HG02642 (cell line): Measurements from ENCODE around the gene OR2A7.
"Not testable (repeated sequence)": the region's sequence is repeated elsewhere in the genome, so short reads cannot be mapped to it uniquely, and the experiment has no call there.

Source experiments
- ATAC-seq: cut with Tn5 transposase; IDR thresholded peaks from one replicate; pipeline ENCODE4 v1.9.1; 2021; ENCODE audit warnings: mild to moderate bottlenecking; ENCODE audit not compliant: unreplicated experiment, poor library complexity

Gene OR2A7, protein sequence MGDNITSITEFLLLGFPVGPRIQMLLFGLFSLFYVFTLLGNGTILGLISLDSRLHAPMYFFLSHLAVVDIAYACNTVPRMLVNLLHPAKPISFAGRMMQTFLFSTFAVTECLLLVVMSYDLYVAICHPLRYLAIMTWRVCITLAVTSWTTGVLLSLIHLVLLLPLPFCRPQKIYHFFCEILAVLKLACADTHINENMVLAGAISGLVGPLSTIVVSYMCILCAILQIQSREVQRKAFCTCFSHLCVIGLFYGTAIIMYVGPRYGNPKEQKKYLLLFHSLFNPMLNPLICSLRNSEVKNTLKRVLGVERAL

DNA sequence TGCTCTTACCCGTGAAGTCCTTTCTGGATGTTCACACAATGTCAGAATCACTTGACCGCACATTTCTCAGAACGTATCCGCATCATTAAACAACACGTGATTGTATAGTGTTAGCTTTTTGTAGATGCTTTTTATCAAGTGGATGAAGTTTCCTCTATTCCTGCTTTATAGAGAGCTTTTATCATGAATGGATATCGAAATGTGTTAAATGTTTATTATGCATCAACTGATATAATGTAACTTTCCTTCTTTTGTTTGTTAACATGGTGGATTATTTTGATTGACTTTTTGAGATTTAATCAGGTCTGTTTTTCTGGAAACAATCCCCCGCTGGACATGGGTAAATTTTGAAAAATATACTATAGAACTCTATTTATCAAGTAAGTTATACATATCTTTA lies at the start of gene OR2A7:
OR2A7 (minus strand) TSS at position 101 of the 400 bp plus-strand sequence. CDS start 5,164 bp downstream, outside the sequence.
- ATAC-seq, result not testable (repeated sequence)

DNA sequence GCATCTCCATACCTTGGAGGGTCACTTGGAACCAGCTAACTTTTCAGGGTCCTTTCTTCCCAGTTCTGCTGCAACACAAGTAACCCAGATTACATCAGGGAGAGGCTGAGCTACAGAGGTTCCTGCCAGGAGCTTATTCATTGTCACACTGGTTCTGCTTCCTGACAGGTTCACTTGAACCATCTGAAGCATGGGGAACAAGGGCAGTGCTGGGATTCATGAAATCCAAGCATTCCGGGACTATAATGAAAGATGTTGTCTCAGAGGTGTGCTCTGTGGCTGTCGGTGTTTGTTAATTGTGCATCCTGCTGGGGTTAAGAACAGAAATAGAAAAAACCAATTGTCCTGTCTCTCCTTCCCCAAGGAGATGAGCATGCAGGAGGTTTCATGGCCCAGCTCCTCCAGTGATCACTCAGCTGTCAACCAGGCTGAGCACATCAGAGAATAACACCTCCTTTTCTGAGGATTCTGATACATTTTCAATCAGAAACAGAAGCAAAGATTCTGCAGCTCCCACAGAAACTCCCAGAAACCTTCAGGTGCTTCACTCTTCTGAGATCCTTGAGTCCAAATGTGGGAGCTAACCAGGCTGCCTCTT lies 47.4 kb upstream of the OR2A7 start, which contains the start of gene OR2A1:
OR2A1 (plus strand) TSS at position 548 of the 598 bp plus-strand sequence. CDS start 5,706 bp downstream, outside the sequence.
- not testable (repeated sequence) for ATAC-seq

DNA sequence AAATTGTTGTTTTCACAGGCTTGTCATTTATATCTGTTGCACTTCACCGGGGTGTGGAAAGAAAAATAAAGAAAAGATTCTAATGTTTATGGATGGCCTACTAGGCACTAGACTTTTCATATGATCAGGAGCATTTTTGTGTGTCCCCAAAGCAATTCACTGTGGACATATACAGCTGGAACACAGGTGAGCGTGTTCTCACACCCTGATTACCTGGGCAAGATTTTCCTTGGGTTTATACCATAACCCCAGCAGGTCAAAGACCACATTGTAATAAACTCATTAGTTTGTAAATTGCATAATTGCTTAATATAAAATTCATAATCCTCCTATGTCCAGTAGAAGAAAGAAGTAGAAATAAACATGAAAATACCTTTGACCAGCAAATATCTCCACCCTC lies 46.6 kb upstream of the OR2A7 start:
- not testable (repeated sequence) for ATAC-seq

DNA sequence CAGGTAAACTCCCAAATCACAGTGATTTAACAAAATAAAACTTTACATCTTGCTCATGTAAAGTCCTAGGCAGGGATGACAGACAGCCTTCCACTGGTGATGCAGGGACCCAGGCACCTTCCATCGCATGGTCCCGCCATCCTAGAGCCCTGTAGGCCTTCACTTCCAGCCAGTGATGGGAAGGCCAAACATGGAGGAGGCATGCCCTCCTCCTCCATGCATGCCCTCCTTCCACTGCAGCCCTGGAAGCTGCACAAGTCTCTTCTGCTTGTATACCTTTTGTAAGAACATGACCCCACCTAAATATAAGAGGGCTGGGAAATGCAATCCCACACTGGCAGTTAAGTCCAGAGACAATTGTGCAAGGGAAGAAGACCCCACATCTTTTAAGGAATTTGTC lies 45.1 kb upstream of the OR2A7 start:
- not testable (repeated sequence) for ATAC-seq

DNA sequence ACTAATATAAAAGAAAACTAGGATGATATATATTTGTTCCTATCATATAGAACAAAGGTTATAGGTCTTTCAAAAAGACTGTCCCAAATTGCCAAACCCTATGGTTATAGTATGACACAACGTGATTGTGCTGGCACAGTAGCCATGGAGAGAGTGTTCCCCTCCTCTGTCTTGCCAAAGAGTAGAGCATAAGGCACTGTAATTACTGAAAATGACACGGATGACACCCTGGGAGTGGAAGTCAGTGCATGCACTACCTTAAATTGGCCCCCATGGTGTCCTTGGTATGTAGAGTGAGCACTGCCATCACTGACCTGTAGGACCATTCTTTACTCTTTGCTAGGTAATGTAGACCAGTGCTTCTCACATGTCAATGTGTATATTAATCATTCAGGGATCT lies 40.6 kb upstream of the OR2A7 start:
- ATAC-seq, result not testable (repeated sequence)

DNA sequence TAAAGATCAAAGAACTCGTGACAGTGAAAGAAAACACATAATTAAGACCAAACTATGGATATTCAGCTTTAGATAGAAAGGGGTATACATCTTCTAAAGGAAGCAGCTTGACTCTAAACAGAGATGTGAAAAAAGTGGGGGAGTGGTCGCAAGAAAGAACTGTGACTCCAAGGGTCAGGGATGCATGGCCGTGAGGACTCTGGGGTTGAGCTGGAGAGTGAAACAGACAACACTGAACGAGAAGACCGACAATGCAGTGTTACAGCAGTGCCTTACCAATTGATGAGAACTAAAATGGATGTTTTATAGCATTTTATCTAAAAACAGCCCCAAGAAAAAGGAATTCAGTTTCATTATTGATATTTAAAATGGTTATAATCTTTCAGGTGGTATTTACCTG lies 39.0 kb upstream of the OR2A7 start:
- ATAC-seq, result not testable (repeated sequence)

DNA sequence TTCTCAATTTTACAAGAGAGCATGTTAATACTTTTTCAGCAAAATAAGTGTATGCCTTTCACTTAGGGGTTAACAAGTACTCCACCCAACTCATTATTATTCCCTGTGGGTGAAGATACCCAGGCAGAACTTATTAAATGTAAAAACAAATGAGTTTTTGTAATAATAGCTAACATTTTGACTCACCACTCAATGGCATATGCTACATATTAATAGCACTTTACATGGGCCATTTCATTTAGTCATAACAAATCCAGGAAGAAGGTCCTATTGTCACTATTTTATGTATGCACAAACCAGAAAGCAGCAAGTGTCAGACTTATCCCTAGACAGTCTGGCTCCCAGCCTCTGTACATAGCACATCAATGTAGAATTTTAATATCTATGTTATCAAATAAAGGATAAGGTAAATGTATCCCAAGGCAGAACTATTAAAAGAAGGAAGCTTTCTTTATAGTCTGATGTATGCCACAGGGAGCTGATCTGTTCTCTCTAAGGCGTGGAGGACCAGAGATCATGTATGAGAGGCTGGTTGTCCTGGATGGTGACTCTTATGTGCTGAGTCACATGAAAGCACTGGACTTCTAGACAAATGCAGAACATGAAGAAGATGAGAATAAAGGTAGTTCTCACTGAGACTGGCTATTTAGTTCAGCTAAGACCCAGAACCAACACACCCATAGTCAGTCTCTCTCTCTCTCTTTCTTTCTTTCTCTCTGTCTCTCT lies 38.1 kb upstream of the OR2A7 start:
- ATAC-seq, result not testable (repeated sequence)

DNA sequence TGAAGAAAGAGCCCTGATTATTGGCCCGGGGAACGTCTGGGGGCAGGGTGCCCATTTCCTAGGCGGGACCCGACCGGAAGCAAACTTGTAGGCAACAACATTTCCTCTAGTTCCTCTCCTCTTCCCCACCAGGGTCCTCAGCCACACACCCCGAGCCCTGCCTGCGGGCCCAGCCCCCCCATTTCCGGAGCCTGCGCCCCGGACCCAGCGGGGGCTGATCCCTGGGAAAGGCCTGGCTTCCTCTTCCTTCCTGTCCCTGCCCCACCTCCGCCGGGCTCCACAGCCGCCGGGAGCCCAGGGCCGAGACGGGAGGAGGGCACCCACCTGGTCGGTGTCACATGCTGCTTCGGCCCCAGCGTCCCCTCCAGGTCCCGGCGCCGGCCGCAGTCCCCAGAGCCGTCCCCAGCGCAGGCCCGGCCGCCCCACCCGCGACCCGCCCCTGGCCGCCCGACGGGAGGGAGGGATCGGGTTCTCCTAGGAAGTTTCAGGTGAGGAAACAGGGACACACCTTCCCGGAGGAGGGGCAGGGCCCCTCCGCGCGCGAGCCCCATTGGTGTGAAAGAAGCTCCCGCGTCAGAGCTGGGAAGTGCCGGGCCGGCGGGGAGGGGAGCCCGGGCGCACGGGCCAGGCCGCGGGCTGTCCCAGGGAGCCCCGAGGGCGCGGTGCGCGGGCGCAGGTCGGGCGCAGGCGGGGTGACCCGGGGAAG lies 29.4 kb upstream of the OR2A7 start:
- ATAC-seq, result peak; percentile 84

DNA sequence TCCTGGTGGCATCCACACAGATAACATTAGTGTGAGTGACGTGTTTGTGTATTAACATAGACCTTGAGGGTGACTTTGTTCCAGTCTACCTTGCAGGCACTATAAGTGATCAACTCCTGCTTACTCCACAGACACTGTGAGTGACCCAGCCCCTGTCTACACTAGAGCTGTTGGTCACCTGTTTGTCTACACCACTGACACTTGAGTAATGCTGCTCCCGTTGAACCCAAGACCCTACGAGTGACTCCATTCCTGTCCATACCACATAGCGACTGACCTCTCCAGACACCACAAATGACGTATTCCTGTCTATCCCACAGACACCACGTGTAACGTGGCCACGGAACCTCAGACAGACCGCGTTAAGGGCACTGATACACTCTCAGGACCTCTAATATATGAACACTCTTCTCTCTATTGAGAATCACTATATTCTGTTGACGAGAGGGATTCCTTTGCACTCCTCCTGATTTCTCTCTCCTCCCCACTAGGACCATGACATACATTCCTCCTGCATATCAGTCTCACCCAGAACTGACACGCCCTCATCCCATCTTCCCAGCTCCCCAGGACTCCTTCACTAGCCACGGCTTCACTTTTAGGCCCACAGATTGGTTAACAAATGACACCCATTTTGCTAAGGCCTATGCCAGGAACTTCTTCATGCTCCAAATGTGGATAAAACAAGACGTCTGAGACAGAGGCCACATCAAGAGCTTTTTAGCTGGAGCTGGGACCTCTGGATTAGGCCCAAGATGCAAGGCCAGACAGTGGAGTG lies 28.0 kb upstream of the OR2A7 start:
- not testable (repeated sequence) for ATAC-seq

DNA sequence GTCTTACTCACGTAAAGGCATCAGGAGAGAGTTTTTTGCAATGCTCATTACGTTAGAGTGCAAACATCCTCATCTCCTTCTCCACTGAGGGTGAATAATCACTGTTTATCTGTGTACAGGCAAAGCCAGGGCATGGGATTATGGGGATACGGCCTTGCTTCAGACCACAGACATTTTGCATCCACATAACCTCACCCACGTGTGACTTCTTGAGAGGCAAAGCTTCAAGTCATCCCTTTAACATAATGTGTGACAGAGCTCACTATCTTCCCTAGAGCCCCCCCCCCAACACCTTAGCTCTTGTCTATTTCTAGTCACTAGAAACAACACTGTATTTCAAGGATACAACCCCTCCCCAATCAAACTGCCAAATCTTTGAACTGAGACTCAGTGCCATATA lies 27.0 kb upstream of the OR2A7 start:
- ATAC-seq, result not testable (repeated sequence)

DNA sequence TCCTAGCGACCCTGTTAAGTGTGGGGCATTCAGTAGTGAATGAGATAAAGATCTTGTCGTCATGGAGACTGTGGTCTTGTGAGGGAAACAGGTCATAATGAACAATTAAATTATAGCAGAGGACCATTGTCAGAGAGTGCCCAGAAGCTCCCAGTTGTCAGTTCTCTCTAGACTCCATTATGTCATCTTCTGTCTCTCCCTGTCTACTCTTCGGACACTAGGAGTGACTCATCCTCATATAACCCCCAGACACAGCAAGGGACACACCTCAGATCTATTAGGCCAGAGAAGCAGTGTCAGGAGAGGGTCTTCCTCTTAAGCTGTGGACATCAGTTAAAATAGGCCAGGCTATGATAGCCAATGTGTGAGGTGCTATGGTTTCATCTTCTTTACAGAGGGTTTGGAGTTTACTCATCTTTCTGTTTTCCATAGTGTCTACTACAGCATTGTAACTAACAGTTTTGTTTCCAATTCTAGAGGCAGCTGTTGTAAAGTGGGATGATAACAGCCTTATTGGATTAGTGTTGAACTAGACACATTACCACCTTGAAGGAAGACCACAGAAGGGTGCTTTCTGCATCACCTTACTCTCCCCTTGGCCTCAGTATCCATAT lies 22.7 kb upstream of the OR2A7 start:
- ATAC-seq, result not testable (repeated sequence)

DNA sequence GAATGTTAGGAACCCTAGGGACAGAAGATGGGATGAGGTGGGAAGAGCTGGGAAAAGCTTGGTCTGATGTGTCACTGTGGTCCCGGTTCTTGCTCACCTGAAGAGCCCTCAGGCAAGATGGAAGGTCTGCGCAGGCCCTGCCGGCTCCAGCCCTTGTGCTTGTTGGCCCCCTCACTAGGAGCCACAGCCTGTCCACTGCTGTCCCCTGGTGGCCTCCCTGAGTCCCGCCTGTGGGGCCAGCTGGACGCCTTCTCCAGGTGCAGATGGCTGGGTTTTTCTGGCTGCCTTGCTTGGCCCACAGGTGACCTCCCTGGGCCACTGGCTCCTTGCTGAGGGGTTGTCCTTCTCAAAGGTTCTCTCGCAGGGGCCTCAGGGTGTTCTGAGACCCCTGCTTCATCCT lies 19.1 kb upstream of the OR2A7 start:
- not testable (repeated sequence) for ATAC-seq

DNA sequence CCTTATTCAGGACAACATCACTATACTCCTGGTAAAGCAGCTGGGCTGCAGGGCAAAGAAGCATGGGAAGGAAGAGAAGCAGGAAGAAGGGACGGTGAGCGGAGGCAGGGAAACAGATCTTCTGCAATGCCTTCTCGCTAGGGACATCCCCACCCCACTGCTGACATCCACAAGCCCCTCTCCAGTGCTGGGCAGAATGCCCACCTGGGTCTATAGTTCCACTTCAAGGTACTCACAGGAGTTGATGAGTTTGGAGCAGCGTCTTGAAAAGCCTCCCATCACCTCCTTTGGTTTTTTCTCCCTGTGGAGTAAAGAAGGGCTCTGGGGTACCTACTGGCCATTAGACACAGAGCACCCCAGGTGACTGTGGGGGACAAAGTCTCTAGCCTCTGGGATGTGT lies 17.9 kb upstream of the OR2A7 start:
- ATAC-seq, result not testable (repeated sequence)

DNA sequence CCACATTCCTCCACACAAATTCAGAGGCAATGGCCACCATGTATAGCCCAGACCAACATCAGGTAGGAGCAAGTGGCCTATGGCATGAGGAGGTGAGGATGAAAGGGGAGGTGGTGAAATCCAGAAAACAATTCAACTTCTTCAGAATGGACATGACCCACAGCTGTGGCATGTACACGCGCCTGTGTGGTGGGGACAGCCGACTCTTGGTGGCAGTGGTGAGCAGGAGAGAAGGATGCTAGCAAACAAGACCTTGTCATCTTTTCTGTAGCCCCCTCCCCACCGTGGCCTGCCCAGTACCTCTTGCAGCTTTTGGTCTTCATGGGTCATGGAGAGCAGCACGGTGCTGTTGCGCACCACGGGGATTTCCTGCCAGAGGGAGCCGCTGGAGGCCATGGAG lies 17.4 kb upstream of the OR2A7 start:
- ATAC-seq, result not testable (repeated sequence)

DNA sequence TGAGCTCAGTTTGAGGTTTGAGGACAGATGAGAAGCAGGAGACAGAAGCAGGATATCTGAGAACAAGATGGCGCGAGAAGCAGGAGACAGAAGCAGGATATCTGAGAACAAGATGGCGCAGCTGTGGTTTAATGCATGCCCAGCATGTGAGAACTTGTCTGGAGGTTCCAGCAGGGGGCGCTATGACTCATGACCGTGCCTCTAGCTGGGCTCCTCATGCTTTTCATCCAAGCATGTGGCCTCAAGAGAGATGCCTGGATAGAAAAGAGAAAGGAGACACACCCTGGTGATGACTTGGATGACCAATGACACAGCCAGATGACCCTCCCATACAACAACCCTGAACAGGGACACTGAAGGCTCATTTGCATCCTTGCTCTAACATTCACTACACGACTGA lies 15.4 kb upstream of the OR2A7 start:
- ATAC-seq, result not testable (repeated sequence)

DNA sequence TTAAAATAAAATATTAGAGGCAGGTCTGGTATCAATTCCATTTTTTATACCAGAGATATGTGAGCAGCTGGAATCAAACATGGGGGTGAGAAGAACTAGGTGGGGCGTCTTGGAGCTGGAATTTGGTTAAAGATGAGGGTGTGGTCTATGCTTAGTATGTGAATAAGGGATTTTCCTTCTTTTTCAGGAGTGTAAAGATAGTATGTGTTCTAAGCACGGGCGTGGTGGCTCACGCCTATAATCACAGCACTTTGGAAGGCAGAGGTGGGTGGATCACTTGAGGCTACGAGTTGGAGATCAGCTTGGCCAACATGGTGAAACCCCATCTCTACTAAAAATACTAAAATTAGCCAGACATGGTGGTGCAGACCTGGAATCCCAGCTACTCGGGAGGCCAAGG lies 10.7 kb upstream of the OR2A7 start:
- not testable (repeated sequence) for ATAC-seq

DNA sequence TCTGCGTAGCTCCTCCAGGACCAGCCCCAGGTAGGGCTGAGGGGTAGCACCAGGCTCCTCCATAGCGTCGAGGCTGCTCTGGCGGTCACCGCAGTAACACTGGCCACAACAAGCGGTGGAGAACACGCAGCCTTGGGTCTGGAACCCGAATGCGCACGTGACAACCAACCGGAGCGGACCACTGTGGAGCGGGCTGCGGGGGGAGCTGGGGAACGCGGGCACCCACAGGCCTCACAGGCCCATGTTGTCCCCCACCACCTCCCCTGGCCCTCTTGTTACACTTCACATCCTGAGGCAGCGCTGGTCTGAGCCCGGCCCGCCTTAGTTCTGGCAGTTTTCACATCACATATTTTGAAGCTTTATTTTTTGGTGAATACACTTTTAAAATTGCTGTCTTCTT lies 4.6 kb upstream of the OR2A7 start, which contains the start of gene CTAGE8:
CTAGE8 (minus strand) TSS at position 101 of the 400 bp plus-strand sequence; CDS start at position 63, 38 bp downstream.
- not testable (repeated sequence) for ATAC-seq

DNA sequence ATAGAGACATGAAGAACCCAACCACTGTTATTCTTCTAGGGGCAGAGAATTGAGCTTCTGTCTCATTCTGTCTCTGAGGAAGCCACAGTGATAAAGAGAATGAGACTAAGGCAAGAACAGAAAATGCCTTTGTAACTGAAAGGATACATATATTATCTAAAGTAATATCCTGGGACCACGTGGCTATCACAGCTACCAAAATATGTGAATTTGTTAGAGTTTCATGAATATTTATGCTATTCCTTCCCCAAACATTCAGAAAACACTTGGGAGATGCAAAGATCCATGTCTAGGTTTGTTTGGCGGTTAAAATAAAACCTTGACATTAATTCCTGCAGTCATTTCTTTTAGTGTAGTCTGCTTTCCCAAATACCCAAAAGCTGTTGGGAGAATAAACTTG lies 2.5 kb downstream of the OR2A7 start:
- not testable (repeated sequence) for ATAC-seq

DNA sequence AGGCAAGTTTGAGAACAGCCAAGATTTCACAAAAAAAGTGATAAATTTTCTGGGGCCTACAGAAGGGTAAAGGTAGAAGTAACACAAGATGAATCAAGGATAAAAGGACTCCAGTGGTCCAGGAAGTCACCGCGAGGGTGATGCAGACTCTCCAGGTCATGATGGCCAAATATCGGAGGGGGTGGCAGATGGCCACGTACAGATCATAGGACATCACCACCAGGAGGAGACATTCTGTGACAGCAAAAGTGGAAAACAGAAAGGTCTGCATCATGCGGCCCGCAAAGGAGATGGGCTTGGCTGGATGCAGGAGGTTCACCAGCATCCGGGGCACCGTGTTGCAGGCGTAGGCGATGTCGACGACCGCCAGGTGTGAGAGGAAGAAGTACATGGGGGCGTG lies 5.5 kb downstream of the OR2A7 start:
- ATAC-seq, result not testable (repeated sequence)
